ENCODE results near the gene ATP2C1. TPM values are rescaled to one million over a fixed set of nuclear protein-coding genes. Genes with fewer than 3 reads are reported as not detected.

ATP2C1 gene
- total and polyA plus RNA-seq, 9 of the 15 experiments (the other 6 are each of a cell fraction or from before 2014, with no cell fraction given) = 10.0 to 53.5 (median 27.9) TPM

GRCh38 chr3:130850044-130850797 is 43.7 kb upstream of the ATP2C1 start (continued):
- TF ChIP-seq JUND (IDR thresholded peaks at IDR 0.05; ENCODE audit: borderline replicate concordance, low read depth, low read length) = peak; percentile 94
- peak; percentile 91; the same call in 2 of the 3 replicates for TF ChIP-seq JUND (tag; IDR thresholded peaks at IDR 0.05; ENCODE audit: borderline replicate concordance, low read depth, low read length)
- no peak for TF ChIP-seq ZNF253 (CRISPR knock-in tag; conservative IDR thresholded peaks at IDR 0.05)
- TF ChIP-seq PYGO2 (tag; IDR thresholded peaks at IDR 0.05) = no peak
- no peak for TF ChIP-seq ZNF263 (CRISPR knock-in tag; IDR thresholded peaks at IDR 0.05; ENCODE audit: borderline replicate concordance)
- no peak for TF ChIP-seq ZNF165 (CRISPR knock-in tag; IDR thresholded peaks at IDR 0.05; ENCODE audit: borderline replicate concordance)
- no peak for TF ChIP-seq FOXA1 (IDR thresholded peaks at IDR 0.05; ENCODE audit: borderline replicate concordance)
- TF ChIP-seq NFRKB (IDR thresholded peaks at IDR 0.05; ENCODE audit: low read depth) = no peak; the same call in 1 of the 2 replicates
- TF ChIP-seq, protein P1, sequence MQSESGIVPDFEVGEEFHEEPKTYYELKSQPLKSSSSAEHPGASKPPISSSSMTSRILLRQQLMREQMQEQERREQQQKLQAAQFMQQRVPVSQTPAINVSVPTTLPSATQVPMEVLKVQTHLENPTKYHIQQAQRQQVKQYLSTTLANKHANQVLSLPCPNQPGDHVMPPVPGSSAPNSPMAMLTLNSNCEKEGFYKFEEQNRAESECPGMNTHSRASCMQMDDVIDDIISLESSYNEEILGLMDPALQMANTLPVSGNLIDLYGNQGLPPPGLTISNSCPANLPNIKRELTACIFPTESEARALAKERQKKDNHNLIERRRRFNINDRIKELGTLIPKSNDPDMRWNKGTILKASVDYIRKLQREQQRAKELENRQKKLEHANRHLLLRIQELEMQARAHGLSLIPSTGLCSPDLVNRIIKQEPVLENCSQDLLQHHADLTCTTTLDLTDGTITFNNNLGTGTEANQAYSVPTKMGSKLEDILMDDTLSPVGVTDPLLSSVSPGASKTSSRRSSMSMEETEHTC (IDR thresholded peaks at IDR 0.05) = no peak
- no peak for TF ChIP-seq JUNB (CRISPR knock-in tag; conservative IDR thresholded peaks at IDR 0.05)
- no peak for TF ChIP-seq E2F4 (CRISPR knock-in tag; IDR thresholded peaks at IDR 0.05; ENCODE audit: low read depth)
- peak; percentile 60 for TF ChIP-seq TAF9B (IDR thresholded peaks at IDR 0.05; ENCODE audit: partially characterized antibody)
- no peak for TF ChIP-seq CSDE1 (IDR thresholded peaks at IDR 0.05)
- TF ChIP-seq BACH1 (tag; IDR thresholded peaks at IDR 0.05) = peak; percentile 52
- TF ChIP-seq, protein P2, sequence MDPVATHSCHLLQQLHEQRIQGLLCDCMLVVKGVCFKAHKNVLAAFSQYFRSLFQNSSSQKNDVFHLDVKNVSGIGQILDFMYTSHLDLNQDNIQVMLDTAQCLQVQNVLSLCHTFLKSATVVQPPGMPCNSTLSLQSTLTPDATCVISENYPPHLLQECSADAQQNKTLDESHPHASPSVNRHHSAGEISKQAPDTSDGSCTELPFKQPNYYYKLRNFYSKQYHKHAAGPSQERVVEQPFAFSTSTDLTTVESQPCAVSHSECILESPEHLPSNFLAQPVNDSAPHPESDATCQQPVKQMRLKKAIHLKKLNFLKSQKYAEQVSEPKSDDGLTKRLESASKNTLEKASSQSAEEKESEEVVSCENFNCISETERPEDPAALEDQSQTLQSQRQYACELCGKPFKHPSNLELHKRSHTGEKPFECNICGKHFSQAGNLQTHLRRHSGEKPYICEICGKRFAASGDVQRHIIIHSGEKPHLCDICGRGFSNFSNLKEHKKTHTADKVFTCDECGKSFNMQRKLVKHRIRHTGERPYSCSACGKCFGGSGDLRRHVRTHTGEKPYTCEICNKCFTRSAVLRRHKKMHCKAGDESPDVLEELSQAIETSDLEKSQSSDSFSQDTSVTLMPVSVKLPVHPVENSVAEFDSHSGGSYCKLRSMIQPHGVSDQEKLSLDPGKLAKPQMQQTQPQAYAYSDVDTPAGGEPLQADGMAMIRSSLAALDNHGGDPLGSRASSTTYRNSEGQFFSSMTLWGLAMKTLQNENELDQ (CRISPR knock-in tag; IDR thresholded peaks at IDR 0.05; ENCODE audit: borderline replicate concordance) = no peak
- TF ChIP-seq MTF1 (CRISPR knock-in tag; IDR thresholded peaks at IDR 0.05; ENCODE audit: borderline replicate concordance) = no peak
- no peak for TF ChIP-seq ZNF76 (CRISPR knock-in tag; IDR thresholded peaks at IDR 0.05; ENCODE audit: borderline replicate concordance)
- TF ChIP-seq, protein P3, sequence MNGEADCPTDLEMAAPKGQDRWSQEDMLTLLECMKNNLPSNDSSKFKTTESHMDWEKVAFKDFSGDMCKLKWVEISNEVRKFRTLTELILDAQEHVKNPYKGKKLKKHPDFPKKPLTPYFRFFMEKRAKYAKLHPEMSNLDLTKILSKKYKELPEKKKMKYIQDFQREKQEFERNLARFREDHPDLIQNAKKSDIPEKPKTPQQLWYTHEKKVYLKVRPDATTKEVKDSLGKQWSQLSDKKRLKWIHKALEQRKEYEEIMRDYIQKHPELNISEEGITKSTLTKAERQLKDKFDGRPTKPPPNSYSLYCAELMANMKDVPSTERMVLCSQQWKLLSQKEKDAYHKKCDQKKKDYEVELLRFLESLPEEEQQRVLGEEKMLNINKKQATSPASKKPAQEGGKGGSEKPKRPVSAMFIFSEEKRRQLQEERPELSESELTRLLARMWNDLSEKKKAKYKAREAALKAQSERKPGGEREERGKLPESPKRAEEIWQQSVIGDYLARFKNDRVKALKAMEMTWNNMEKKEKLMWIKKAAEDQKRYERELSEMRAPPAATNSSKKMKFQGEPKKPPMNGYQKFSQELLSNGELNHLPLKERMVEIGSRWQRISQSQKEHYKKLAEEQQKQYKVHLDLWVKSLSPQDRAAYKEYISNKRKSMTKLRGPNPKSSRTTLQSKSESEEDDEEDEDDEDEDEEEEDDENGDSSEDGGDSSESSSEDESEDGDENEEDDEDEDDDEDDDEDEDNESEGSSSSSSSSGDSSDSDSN (IDR thresholded peaks at IDR 0.05; ENCODE audit: borderline replicate concordance in 1 of 2, low read depth in 2 of 2, low read length in 2 of 2) = no peak
- peak; percentile 68 for TF ChIP-seq MAFF (IDR thresholded peaks at IDR 0.05; ENCODE audit: low read length)
